ENCODE measurements around the gene NPPC. TPM values are rescaled to one million over a fixed set of nuclear protein-coding genes. Genes with fewer than 3 reads are reported as not detected.

NPPC gene
- polyA plus RNA-seq, 2 of the 4 experiments (the other 2 are of a cell fraction), result not detected

- ATAC-seq, result no peak
- Histone ChIP-seq H3K4me2 (no peak overlapping the region), H3K4me1 (no peaks in the 10 kb centered on the region), H3K4me3 (no peak overlapping the region), H3K9me3 (no peaks in the 10 kb centered on the region), H3K27ac (no peak overlapping the region)
- 61% methylated on average over 5 of the region's 5 CpGs for WGBS (ENCODE audit: missing lambda C conversion rate)
- FAIRE-seq, result no peak
- TF ChIP-seq RNF2 (IDR thresholded peaks at IDR 0.05; ENCODE audit: borderline replicate concordance, low read depth) (no peak), USF2 (IDR thresholded peaks at IDR 0.05) (no peak), TFCP2L1 (CRISPR knock-in tag; IDR thresholded peaks at IDR 0.05) (no peak), CBX2 (IDR thresholded peaks at IDR 0.05; ENCODE audit: borderline replicate concordance, low read depth) (no peak), JUN (IDR thresholded peaks at IDR 0.05) (no peak), PBX3 (IDR thresholded peaks at IDR 0.05) (no peak), HDAC2 (IDR thresholded peaks at IDR 0.05) (no peak), NFE2L2 (conservative IDR thresholded peaks at IDR 0.05; ENCODE audit: low read length) (no peak), POLR2AphosphoS2 (conservative IDR thresholded peaks at IDR 0.05; ENCODE audit: low read length) (no peak), E2F6 (IDR thresholded peaks at IDR 0.05; ENCODE audit: borderline replicate concordance, low read depth) (no peak), SREBF2 (IDR thresholded peaks at IDR 0.05) (no peak), HEYL (CRISPR knock-in tag; IDR thresholded peaks at IDR 0.05) (no peak)
- ChIA-PET CTCF (interaction anchor here (0.7 to 12.7 kb wide), 6 partner anchors 15 to 601 kb away, joined by 4 to 154 read pairs (median 41); no protein-coding TSS in a partner anchor), POLR2A (no interaction called here)
- DNase-seq (ENCODE audit: low read depth in 1 of 2, low spot score in 1 of 2), result no peak
These were observed 5.4 kb downstream of the NPPC start for GRCh38 chr2:231920795-231921194.

- no peak for TF ChIP-seq CHD2 (IDR thresholded peaks at IDR 0.05; ENCODE audit: low read length, partially characterized antibody)
- no peak for TF ChIP-seq SMC3 (IDR thresholded peaks at IDR 0.05)
- no peak for TF ChIP-seq TP53 (CRISPR knock-in tag; IDR thresholded peaks at IDR 0.05)
- TF ChIP-seq BHLHE40 (IDR thresholded peaks at IDR 0.05; ENCODE audit: low read depth, low read length), result no peak
- no peak for TF ChIP-seq NPAS2 (CRISPR knock-in tag; IDR thresholded peaks at IDR 0.05; ENCODE audit: borderline replicate concordance)
- H3K4me2 ChIP-seq, result no peak overlapping the region
- FAIRE-seq (no peak), ATAC-seq (no peak), DNase-seq (ENCODE audit: low read depth in 1 of 2, low spot score in 1 of 2) (no peak)
- no peaks in the 10 kb centered on the region for H3K9me3 ChIP-seq
- ChIA-PET CTCF (interaction anchor here (0.7 to 12.7 kb wide), 7 partner anchors 15 to 542 kb away, joined by 3 to 154 read pairs (median 12); no protein-coding TSS in a partner anchor), POLR2A (no interaction called here)
- no peaks in the 10 kb centered on the region for H3K4me1 ChIP-seq
- no peak overlapping the region for H3K27ac ChIP-seq
- WGBS (ENCODE audit: missing lambda C conversion rate), result 33% methylated on average over 1 of the region's 3 CpGs
- H3K4me3 ChIP-seq, result no peak overlapping the region
These were observed 5.8 kb downstream of the NPPC start for GRCh38 chr2:231920366-231920765.

- CTCF ChIA-PET, result interaction anchor here (1.2 to 12.7 kb wide), 6 partner anchors 9 to 405 kb away, joined by 3 to 154 read pairs (median 9); no protein-coding TSS in a partner anchor
- no peak overlapping the region for H3K4me2 ChIP-seq
- H3K27ac ChIP-seq, result no peak overlapping the region
- POLR2A ChIA-PET, result no interaction called here
- TF ChIP-seq SREBF2 (IDR thresholded peaks at IDR 0.05), result no peak
- TF ChIP-seq SMC3 (IDR thresholded peaks at IDR 0.05), result no peak
- no peak for TF ChIP-seq HEYL (CRISPR knock-in tag; IDR thresholded peaks at IDR 0.05)
- TF ChIP-seq ATOH8 (CRISPR knock-in tag; IDR thresholded peaks at IDR 0.05; ENCODE audit: low read depth), result no peak
- no peak for TF ChIP-seq MAX (IDR thresholded peaks at IDR 0.05)
- TF ChIP-seq PHF8 (IDR thresholded peaks at IDR 0.05; ENCODE audit: borderline replicate concordance, low read depth), result no peak
- no peak for TF ChIP-seq POLR2AphosphoS2 (conservative IDR thresholded peaks at IDR 0.05; ENCODE audit: low read length)
- no peak for TF ChIP-seq CBX2 (IDR thresholded peaks at IDR 0.05; ENCODE audit: borderline replicate concordance, low read depth)
- TF ChIP-seq EHF (CRISPR knock-in tag; IDR thresholded peaks at IDR 0.05), result no peak
- no peak for TF ChIP-seq GATA3 (IDR thresholded peaks at IDR 0.05; ENCODE audit: borderline replicate concordance)
- TF ChIP-seq MAFK (IDR thresholded peaks at IDR 0.05; ENCODE audit: partially characterized antibody), result no peak
- H3K4me3 ChIP-seq, result no peak overlapping the region
- DNase-seq (ENCODE audit: low read depth in 1 of 2, low spot score in 1 of 2) (no peak), ATAC-seq (no peak), FAIRE-seq (no peak)
- WGBS (ENCODE audit: missing lambda C conversion rate), result 77% methylated on average over 10 of the region's 15 CpGs
- no peaks in the 10 kb centered on the region for H3K4me1 ChIP-seq
- no peaks in the 10 kb centered on the region for H3K9me3 ChIP-seq
These were observed 6.7 kb downstream of the NPPC start for GRCh38 chr2:231919341-231920035.

All from A549 (cell line).